Activated CD8-positive, alpha-beta memory T cell treated with anti-CD3 and anti-CD28 coated beads for 48 hours (primary cell): ENCODE measurements around the gene TFF2.

Experiments
- DNase-seq, 3 experiments: peaks; one replicate each; pipeline ENCODE4 v3.0.0-alpha.2; 2020; ENCODE audit warnings: low read depth in 2 of 3, low spot score in 2 of 3

The TFF2 gene

GRCh38 chr21:42347601-42348327 lies 3.0 kb downstream of the TFF2 start:
- DNase-seq = no peak

GRCh38 chr21:42346866-42347600 lies 3.8 kb downstream of the TFF2 start:
- DNase-seq = no peak

- DNase-seq = no peak
Observed at GRCh38 chr21:42346441-42346840, 4.4 kb downstream of the TFF2 start.

GRCh38 chr21:42344631-42345030 lies 6.2 kb downstream of the TFF2 start:
- DNase-seq = no peak

GRCh38 chr21:42343963-42344510 lies 6.8 kb downstream of the TFF2 start:
- DNase-seq = no peak

- no peak for DNase-seq
Observed at GRCh38 chr21:42343556-42343955, 7.2 kb downstream of the TFF2 start.

- no peak for DNase-seq
Observed at GRCh38 chr21:42343101-42343500, 7.7 kb downstream of the TFF2 start.

GRCh38 chr21:42341776-42342542 lies 8.8 kb downstream of the TFF2 start:
- DNase-seq = no peak

- no peak for DNase-seq
Observed at GRCh38 chr21:42340187-42341050, 10.4 kb downstream of the TFF2 start.

- DNase-seq = no peak
Observed at GRCh38 chr21:42338729-42339715, 11.8 kb downstream of the TFF2 start.

GRCh38 chr21:42337830-42338728 lies 12.7 kb downstream of the TFF2 start:
- peak; percentile 38 to 68 (median 40) for DNase-seq

GRCh38 chr21:42337276-42337675 lies 13.5 kb downstream of the TFF2 start:
- DNase-seq = no peak

GRCh38 chr21:42336054-42336453 lies 14.7 kb downstream of the TFF2 start:
- DNase-seq = no peak

- DNase-seq = no peak
Observed at GRCh38 chr21:42332557-42333317, 18.1 kb downstream of the TFF2 start.

- no peak for DNase-seq
Observed at GRCh38 chr21:42331660-42332059, 19.1 kb downstream of the TFF2 start.

- DNase-seq = no peak
Observed at GRCh38 chr21:42330380-42331371, 20.1 kb downstream of the TFF2 start.
